ENCODE measurements around the gene CST2. TPM values are rescaled to one million over a fixed set of nuclear protein-coding genes. Genes with fewer than 3 reads are reported as not detected.
"Not testable (repeated sequence)": the region's sequence is repeated elsewhere in the genome, so short reads cannot be mapped to it uniquely, and the experiment has no call there.

CST2 gene
- total RNA-seq, 1 donor from 2014 or later, result not detected

GRCh38 chr20:23810349-23810748 is 16.2 kb downstream of the CST2 start:
- intact Hi-C loops (cut with micrococcal nuclease), result not testable (repeated sequence)

- intact Hi-C loops (cut with micrococcal nuclease), result no loop called here
Observed at GRCh38 chr20:23800865-23801264, 25.7 kb downstream of the CST2 start.

GRCh38 chr20:23799216-23799847 is 27.2 kb downstream of the CST2 start:
- intact Hi-C loops (cut with micrococcal nuclease), result not testable (repeated sequence)

- intact Hi-C loops (cut with micrococcal nuclease), result no loop called here
Observed at GRCh38 chr20:23795526-23795925, 31.0 kb downstream of the CST2 start.

- intact Hi-C loops (cut with micrococcal nuclease), result no loop called here
Observed at GRCh38 chr20:23794841-23795240, 31.7 kb downstream of the CST2 start.

GRCh38 chr20:23794065-23794464 is 32.5 kb downstream of the CST2 start:
- intact Hi-C loops (cut with micrococcal nuclease), result no loop called here

GRCh38 chr20:23783447-23783846 is 43.1 kb downstream of the CST2 start:
- intact Hi-C loops (cut with micrococcal nuclease), result no loop called here

GRCh38 chr20:23782366-23782983 is 44.1 kb downstream of the CST2 start:
- intact Hi-C loops (cut with micrococcal nuclease), result no loop called here

GRCh38 chr20:23778676-23779075 is 47.9 kb downstream of the CST2 start:
- intact Hi-C loops (cut with micrococcal nuclease), result not testable (repeated sequence)

GRCh38 chr20:23777380-23777779 is 49.1 kb downstream of the CST2 start:
- intact Hi-C loops (cut with micrococcal nuclease), result not testable (repeated sequence)

- intact Hi-C loops (cut with micrococcal nuclease), result no loop called here
Observed at GRCh38 chr20:23776067-23776771, 50.3 kb downstream of the CST2 start.

GRCh38 chr20:23774081-23774480 is 52.4 kb downstream of the CST2 start:
- intact Hi-C loops (cut with micrococcal nuclease), result no loop called here

Other genes with a start within 250 kb of the CST2 start
- gene CST9, start 220.8 kb downstream of the CST2 start, total RNA-seq, result not detected in 2 replicates
- 1.8 and 2.5 TPM in 2 replicates for gene CST3, start 188.8 kb downstream of the CST2 start, total RNA-seq
- not detected in 2 replicates for gene CST4, start 137.7 kb downstream of the CST2 start, total RNA-seq
- not detected in 2 replicates for gene CST1, start 75.8 kb downstream of the CST2 start, total RNA-seq
- not detected in 2 replicates for gene CST5, start 53.0 kb upstream of the CST2 start, total RNA-seq
- not detected in 2 replicates for gene GGTLC1, start 162.1 kb upstream of the CST2 start, total RNA-seq